Stomach smooth muscle (tissue), 2 donors: ENCODE measurements around the gene ORC6.
"Not testable (repeated sequence)": the region's sequence is repeated elsewhere in the genome, so short reads cannot be mapped to it uniquely, and the experiment has no call there.

Source experiments
- H3K27ac ChIP-seq: one replicate; pipeline ENCODE4 v1.7.0; 2013; ENCODE audit warnings: mild to moderate bottlenecking, low read length, inconsistent platforms
- H3K27me3 ChIP-seq, 2 donors: one replicate each; pipeline ENCODE4 v1.7.0; 2013; ENCODE audit warnings: low read length in 2 of 2; ENCODE audit not compliant: insufficient read depth in 2 of 2, control insufficient read depth in 1 of 2
- H3K36me3 ChIP-seq, 2 donors: one replicate each; pipeline ENCODE4 v1.7.0; 2013; ENCODE audit warnings: low read length in 2 of 2; ENCODE audit not compliant: control insufficient read depth in 2 of 2, insufficient read depth in 2 of 2
- H3K4me1 ChIP-seq: one replicate; pipeline ENCODE4 v1.7.0; 2013; ENCODE audit warnings: low read length; ENCODE audit not compliant: control insufficient read depth, insufficient read depth
- H3K4me3 ChIP-seq, 2 donors: one replicate each; pipeline ENCODE4 v1.7.0; 2013; ENCODE audit warnings: low read length in 2 of 2
- H3K9ac ChIP-seq, 2 donors: one replicate each; pipeline ENCODE4 v1.7.0; 2013; ENCODE audit warnings: low read length in 2 of 2, mild to moderate bottlenecking in 1 of 2
- H3K9me3 ChIP-seq, 2 donors: one replicate each; pipeline ENCODE4 v1.7.0; 2013; ENCODE audit warnings: low read length in 2 of 2; ENCODE audit not compliant: control insufficient read depth in 2 of 2
- donor health status: healthy.
- donor health status: Pancreatic carcinoma.

ORC6 gene

DNA sequence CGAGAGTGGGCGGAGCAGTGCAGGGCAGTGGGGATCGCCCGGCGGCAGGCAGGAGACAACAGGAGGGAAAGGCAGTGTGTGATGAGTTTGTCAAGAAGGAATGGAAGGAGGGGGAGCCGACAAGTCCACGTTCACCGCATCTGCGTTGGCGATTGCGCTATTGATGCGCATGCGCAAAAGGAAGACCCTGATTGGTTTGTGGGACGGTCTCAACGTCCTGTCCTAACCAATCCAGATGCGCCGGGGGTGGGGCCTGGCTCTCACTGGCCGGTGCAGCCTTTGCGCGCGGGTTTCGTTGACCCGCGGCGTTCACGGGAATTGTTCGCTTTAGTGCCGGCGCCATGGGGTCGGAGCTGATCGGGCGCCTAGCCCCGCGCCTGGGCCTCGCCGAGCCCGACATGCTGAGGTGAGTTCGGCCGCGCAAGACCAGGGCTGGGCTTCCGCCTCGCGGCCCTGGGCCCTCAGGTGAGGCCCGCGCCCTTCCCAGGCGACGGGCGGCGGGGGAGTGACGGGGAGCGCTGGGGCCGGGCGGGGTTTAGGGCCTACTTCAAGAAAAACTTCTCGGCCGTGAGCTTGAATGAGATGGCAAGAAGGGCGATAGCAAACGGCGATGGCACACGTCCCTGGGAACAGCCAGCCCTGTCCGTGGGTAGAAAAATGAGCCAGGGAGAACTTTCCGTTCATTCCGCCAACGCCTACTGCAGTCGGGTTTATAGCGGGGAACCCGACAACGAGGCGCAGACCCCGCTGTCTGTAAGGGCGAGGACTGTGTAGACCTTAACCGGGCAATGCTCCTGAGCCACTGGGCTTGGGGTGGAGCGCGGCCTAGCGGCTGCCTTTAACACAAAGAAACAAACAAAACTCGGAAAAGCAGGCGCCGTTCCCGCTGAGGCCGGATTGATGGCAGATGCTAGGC lies at the start of gene ORC6:
Gene ORC6, plus strand, starts transcription at position 295 of the 916 bp plus-strand sequence. Its CDS starts 47 bp downstream, at position 342.
- H3K4me1 ChIP-seq = peaks cover 13% of the 10 kb centered on the region
- no peaks in the 10 kb centered on the region for H3K9me3 ChIP-seq
- peak within 1 kb of the TSS; percentile 95 for H3K27ac ChIP-seq
- H3K9ac ChIP-seq = peak within 1 kb of the TSS; percentile 78 to 95
- peak within 1 kb of the TSS; percentile 73 to 96 for H3K4me3 ChIP-seq
- H3K27me3 ChIP-seq = no peaks in the 10 kb centered on the region
- H3K36me3 ChIP-seq = no peaks in the 10 kb centered on the region

GRCh38 chr16:46648656-46649055 lies 40.8 kb upstream of the ORC6 start:
- peaks cover 0 to 3% of the 10 kb centered on the region in 2 donors for H3K36me3 ChIP-seq
- no peak overlapping the region for H3K4me3 ChIP-seq
- no peaks in the 10 kb centered on the region for H3K4me1 ChIP-seq
- no peaks in the 10 kb centered on the region for H3K9me3 ChIP-seq
- no peak overlapping the region for H3K27ac ChIP-seq
- no peak overlapping the region for H3K9ac ChIP-seq
- no peaks in the 10 kb centered on the region for H3K27me3 ChIP-seq

DNA sequence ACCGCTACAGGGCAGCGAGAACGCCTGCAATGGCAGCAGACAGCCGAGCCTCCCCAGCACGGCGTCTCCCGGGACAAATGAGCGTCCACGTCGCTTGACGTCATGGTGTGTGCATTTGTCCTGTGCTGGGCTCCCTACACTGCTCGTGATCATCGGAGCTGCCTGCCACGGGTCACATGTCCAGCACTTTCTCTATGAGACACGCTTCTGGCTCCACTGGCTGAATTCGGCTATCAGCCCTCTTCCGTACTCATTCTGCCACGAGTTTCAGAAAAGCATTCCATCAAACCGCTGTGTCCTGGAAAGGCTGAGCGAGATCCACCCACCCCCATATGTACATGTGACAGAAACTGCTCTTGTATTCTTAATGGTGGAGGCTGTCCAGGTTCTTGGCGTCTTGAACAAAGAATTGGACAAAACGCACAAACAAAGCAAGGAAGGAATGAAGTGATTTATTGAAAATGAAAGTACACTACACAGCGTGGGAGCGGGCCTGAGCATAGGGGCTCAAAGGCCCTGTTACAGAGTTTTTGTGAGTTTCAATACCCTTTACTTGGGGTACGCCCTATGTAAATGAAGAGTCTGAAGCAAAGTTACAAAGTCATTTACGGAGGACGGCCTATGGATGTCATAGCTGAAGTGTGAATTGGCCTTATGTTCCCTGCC lies 39.7 kb upstream of the ORC6 start:
- no peaks in the 10 kb centered on the region for H3K4me1 ChIP-seq
- no peaks in the 10 kb centered on the region for H3K9me3 ChIP-seq
- no peaks in the 10 kb centered on the region for H3K27me3 ChIP-seq
- H3K27ac ChIP-seq = no peak overlapping the region
- H3K9ac ChIP-seq = peak overlapping the region in 1 of 2 donors; percentile 29
- H3K36me3 ChIP-seq = peaks cover 0 to 3% of the 10 kb centered on the region in 2 donors
- H3K4me3 ChIP-seq = peak overlapping the region in 1 of 2 donors; percentile 54

DNA sequence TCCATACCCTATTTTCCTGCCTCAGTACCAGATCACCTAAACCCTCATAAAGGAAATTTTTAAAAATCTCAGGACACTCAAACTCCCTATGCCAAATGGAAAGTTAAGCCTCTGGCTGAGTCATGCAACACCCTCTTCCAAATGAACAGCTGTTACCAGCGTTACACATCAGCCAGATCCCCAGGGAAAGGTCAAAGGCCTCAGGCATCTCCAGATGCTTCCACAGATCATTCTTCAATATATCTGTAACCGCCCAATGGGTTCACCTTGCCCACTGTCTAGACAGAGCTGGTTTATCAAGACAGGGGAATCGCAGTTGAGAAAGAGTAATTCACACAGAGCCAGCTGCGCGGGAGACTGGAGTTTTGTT lies 39.2 kb upstream of the ORC6 start:
- no peak overlapping the region for H3K27ac ChIP-seq
- H3K9me3 ChIP-seq = no peaks in the 10 kb centered on the region
- H3K9ac ChIP-seq = no peak overlapping the region
- H3K27me3 ChIP-seq = no peaks in the 10 kb centered on the region
- H3K36me3 ChIP-seq = peaks cover 0 to 3% of the 10 kb centered on the region in 2 donors
- H3K4me3 ChIP-seq = peak overlapping the region in 1 of 2 donors; percentile 22
- no peaks in the 10 kb centered on the region for H3K4me1 ChIP-seq

DNA sequence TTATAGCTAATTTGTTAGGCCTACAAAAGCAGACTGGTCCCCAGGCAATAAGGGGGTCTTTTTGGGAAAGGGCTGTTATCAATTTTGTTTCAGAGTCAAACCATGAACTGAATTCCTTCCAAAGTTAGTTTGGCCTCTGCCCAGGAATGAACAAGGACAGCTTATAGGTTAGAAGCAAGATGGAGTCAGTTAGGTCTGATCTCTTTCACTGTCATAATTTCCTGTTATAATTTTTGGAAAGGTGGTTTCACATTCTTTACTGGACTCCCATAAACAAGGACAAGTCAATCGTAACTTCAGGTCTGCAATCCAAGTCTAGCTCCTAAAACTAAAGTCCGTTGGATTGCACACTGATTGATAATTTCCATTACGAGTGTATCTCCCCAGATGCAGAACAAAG lies 38.2 kb upstream of the ORC6 start:
- H3K36me3 ChIP-seq = peaks cover 3% of the 10 kb centered on the region in 2 donors
- no peak overlapping the region for H3K4me3 ChIP-seq
- no peaks in the 10 kb centered on the region for H3K27me3 ChIP-seq
- H3K9me3 ChIP-seq = no peaks in the 10 kb centered on the region
- no peaks in the 10 kb centered on the region for H3K4me1 ChIP-seq
- H3K9ac ChIP-seq = no peak overlapping the region
- H3K27ac ChIP-seq = no peak overlapping the region

DNA sequence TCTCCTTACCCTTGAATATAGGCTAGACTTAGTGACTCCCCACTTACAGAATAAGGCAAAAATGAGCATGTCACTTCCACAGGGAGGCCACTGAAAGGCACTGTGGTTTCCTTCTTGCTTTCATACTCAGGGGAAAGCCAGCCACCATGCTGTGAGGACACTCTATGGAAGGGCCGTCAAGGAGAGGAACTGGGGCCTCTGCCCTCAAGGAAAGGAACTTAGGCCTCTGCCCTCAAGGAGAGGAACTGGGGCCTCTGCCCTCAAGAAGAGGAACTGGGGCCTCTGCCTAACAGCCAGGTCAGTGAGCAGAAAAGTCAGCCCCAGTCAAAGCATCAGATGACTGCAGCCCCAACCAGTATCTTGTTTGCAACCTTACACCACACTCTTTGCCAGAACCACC lies 30.5 kb upstream of the ORC6 start:
- no peak overlapping the region for H3K27ac ChIP-seq
- H3K4me1 ChIP-seq = no peaks in the 10 kb centered on the region
- H3K36me3 ChIP-seq = peaks cover 25 to 27% of the 10 kb centered on the region in 2 donors
- no peak overlapping the region for H3K4me3 ChIP-seq
- H3K9me3 ChIP-seq = no peaks in the 10 kb centered on the region
- H3K27me3 ChIP-seq = no peaks in the 10 kb centered on the region
- H3K9ac ChIP-seq = no peak overlapping the region

GRCh38 chr16:46662123-46662522 lies 27.3 kb upstream of the ORC6 start:
- Histone ChIP-seq H3K9ac (no peak overlapping the region), H3K27ac (no peak overlapping the region), H3K36me3 (peaks cover 27 to 32% of the 10 kb centered on the region in 2 donors), H3K27me3 (no peaks in the 10 kb centered on the region), H3K9me3 (no peaks in the 10 kb centered on the region), H3K4me1 (no peaks in the 10 kb centered on the region), H3K4me3 (no peak overlapping the region)

DNA sequence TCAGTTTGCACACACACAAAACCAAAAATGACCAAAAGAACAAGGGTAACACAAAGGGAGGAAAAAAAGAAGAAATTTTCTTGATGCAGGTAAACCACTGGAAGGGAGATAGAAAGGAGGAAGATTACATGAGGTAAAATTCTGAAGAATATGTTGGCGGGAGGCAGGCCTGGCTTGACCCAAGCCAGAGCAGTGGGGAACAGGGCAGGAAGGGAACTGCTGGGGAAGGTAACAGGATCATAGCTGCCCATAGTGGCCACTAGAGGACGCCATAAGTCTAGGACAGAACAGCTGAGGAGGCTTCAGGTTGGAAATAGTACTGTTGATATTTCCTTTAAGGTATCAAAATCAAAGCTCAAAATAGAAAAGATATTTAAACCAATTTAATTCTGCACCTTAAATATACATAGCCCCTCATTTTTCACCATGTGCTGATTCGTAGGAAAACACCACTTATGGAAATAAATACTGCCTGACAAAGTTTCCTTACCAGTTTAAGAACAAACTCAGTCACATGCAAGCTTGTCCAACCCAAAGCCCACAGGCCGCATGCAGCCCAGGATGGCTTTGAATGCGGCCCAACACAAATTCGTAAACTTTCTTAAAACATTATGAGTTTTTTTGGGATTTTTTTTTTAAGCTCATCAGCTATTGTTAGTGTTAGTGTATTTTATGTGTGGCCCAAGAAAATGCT lies 16.0 kb upstream of the ORC6 start:
- Histone ChIP-seq H3K4me3 (no peak overlapping the region), H3K27ac (no peak overlapping the region)

DNA sequence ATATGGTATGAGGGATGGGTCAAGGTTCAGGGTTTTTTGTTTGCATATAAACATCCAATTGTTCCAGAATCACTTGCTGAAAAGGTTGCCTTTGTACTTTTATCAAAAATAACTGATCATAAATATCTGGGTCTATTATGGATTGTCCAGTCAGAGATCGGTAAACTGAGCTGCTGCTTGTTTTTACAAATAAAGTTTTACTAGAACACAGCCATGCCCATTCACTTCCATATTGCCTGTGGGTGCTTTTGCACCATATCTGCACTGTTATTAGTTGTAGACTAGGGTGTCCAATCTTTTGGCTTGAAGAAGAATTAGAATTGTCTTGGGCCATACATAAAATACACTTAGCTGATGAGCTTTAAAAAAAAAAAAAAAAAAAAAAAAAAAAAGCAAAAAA lies 11.5 kb upstream of the ORC6 start:
- H3K4me3 ChIP-seq, H3K9me3 ChIP-seq, H3K9ac ChIP-seq, H3K27me3 ChIP-seq, H3K4me1 ChIP-seq, H3K27ac ChIP-seq: not testable (repeated sequence)
- peaks cover 21 to 28% of the 10 kb centered on the region in 2 donors for H3K36me3 ChIP-seq

More for the DNA sequence above, 16.0 kb upstream of the ORC6 start:
- H3K9me3 ChIP-seq = no peaks in the 10 kb centered on the region
- no peak overlapping the region for H3K9ac ChIP-seq
- H3K36me3 ChIP-seq = peaks cover 29 to 30% of the 10 kb centered on the region in 2 donors
- H3K4me1 ChIP-seq = no peaks in the 10 kb centered on the region
- H3K27me3 ChIP-seq = no peaks in the 10 kb centered on the region

DNA sequence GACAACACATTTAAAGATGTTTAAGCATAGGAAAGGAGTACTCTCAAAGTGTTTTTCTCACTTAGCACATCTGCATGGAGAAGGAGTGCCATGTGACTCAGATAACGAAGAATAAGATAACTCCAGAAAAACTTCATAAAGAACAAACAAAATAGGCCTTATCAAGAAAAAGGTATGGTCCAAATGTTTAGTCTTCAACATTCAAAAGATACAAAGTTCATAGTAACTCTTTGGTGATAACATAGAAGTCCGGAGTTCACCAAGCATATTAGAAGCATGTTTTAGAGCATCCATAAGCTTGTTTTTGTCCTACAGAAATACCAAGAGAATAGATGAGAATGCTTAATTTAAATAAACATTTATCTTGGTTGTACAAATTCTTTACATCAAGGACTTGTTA lies 7.6 kb upstream of the ORC6 start:
- H3K4me3 ChIP-seq = not testable (repeated sequence)

More for the DNA sequence above, 7.6 kb upstream of the ORC6 start:
- H3K9ac ChIP-seq, H3K27me3 ChIP-seq, H3K4me1 ChIP-seq, H3K27ac ChIP-seq, H3K9me3 ChIP-seq: not testable (repeated sequence)
- H3K36me3 ChIP-seq = peaks cover 11 to 22% of the 10 kb centered on the region in 2 donors
